GM21825 (cell line): ENCODE results near the gene AMBRA1.
A peak's percentile ranks its signal among the peaks of the same experiment; 100 is the strongest.

ENCODE experiments used
- ATAC-seq: cut with Tn5 transposase; IDR thresholded peaks from one replicate; pipeline ENCODE4 v1.9.1; 2021; ENCODE audit warnings: mild to moderate bottlenecking, moderate library complexity; ENCODE audit not compliant: unreplicated experiment

AMBRA1 gene

GRCh38 chr11:46617134-46617971 lies 23.5 kb upstream of the AMBRA1 start, which contains the start of the genes ATG13 and HARBI1:
Gene ATG13, plus strand, starts transcription at chr11:46617553. Its CDS starts 26,739 bp downstream, at chr11:46644292.
Gene HARBI1, minus strand, starts transcription at chr11:46617227. Its CDS starts 990 bp downstream, at chr11:46616237.
- peak; percentile 94 for ATAC-seq

GRCh38 chr11:46616551-46617133 lies 22.8 kb upstream of the AMBRA1 start:
- ATAC-seq = no peak

GRCh38 chr11:46615756-46616155 lies 21.9 kb upstream of the AMBRA1 start:
- no peak for ATAC-seq

- no peak for ATAC-seq
These were observed 18.5 kb upstream of the AMBRA1 start for GRCh38 chr11:46612326-46612725.

- ATAC-seq = no peak
These were observed 17.9 kb upstream of the AMBRA1 start for GRCh38 chr11:46611526-46612304.

GRCh38 chr11:46609386-46609785 lies 15.6 kb upstream of the AMBRA1 start:
- no peak for ATAC-seq

- no peak for ATAC-seq
These were observed 13.7 kb upstream of the AMBRA1 start for GRCh38 chr11:46607516-46607915.

GRCh38 chr11:46604796-46605195 lies 11.0 kb upstream of the AMBRA1 start:
- no peak for ATAC-seq

- ATAC-seq = no peak
These were observed 10.0 kb upstream of the AMBRA1 start for GRCh38 chr11:46603704-46604308.

GRCh38 chr11:46601129-46601528 lies 7.3 kb upstream of the AMBRA1 start:
- no peak for ATAC-seq

- no peak for ATAC-seq
These were observed 6.6 kb upstream of the AMBRA1 start for GRCh38 chr11:46600194-46600960.

GRCh38 chr11:46599340-46600193 lies 5.7 kb upstream of the AMBRA1 start:
- no peak for ATAC-seq

GRCh38 chr11:46597609-46598219 lies 3.9 kb upstream of the AMBRA1 start:
- ATAC-seq = no peak

- no peak for ATAC-seq
These were observed 3.3 kb upstream of the AMBRA1 start for GRCh38 chr11:46597155-46597554.

GRCh38 chr11:46594785-46595184 lies 962 bp upstream of the AMBRA1 start:
- no peak for ATAC-seq

GRCh38 chr11:46594374-46594700 lies 514 bp upstream of the AMBRA1 start:
- ATAC-seq = no peak

GRCh38 chr11:46590740-46591605 lies 2.9 kb downstream of the AMBRA1 start:
- no peak for ATAC-seq

GRCh38 chr11:46588915-46589314 lies 4.9 kb downstream of the AMBRA1 start:
- ATAC-seq = no peak
